Bone marrow (tissue), 2 donors: ENCODE measurements around the gene SYNGR1.

Experiments
- DNase-seq, 2 donors: peaks; one replicate each; lab custom pipeline; 2025; lab: John Stamatoyannopoulos, UW

The SYNGR1 gene

DNA sequence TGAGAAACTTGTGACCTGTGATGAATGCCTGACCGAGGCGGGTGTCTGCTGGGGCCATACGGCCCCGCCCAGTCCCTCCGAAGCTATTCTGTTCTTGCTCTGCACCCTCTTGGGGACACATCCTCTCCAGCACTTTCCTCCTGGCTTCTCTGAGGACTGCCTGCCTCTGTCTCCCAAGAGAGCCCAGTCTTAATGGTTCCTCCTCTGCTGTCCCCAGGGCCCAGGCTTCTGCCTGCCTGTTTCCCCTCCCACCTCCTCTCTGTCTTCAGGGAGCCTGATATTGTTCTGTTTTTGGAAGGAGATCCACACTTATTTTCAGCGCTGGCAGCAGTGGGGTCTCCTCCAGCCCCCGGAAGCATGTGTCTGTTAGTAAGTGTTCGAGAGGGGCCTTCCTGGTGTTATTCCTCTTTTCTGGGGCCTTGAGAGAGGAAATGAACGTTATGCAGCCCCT, 18.7 kb downstream of the SYNGR1 start:
- peak in 1 of 2 donors; percentile 51 for DNase-seq

DNA sequence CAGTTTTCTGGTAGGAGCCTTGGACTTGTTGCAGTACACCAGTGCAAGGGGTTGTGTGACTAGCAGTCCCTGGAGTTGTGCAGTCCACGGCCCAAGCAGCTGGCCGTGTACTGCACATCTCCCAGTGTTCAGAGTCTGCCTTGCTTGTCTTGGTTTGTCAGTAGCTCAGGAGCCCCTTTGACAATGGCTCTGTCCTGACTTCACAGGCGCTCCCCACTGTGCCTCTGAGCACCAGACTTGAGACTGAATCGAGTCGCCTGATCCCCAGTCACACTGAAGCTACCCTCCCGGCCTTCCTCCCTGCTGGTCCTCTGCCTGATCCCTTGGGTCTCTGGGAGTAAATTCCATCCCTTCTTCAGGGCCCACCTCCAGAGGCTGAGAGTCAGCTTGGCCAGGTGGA, 19.4 kb downstream of the SYNGR1 start:
- DNase-seq = no peak

DNA sequence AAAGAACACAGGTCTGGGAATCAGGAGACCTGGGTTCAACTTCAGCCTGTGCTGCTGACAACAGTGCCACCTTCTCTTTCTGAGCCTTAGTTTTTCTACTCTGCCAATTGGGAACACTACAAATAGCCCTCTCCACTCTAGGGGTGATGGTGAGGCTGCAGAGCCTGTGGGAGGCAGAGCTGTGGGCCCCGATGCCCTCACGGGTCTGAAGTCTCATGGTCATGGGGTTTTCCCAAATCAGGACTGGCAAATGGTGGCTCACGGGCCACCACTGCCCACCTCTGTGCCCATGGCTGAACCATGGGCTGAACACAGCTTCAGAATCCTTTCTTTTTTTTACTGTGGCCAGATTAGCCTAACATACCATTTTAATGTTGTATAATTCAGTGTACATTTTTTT, 19.8 kb downstream of the SYNGR1 start:
- no peak for DNase-seq

DNA sequence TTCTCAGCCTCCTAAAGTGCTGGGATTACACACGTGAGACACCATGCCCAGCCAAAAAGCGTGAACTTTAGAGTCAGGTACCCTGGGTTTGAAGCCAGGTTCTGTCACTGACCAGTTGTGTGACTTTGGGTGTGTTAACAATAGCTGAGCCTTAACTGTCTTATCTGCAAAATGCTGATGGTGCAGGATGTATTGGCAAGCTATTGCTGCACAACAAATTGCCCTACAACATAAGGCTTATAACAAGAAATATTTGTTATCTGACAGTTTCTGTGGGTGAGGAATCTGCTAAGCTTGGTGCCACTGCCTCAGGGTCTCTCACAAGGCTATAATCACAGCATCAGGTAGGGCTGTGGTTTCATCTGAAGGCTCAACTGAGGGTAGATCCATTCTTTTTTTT, 21.9 kb downstream of the SYNGR1 start:
- DNase-seq = no peak

DNA sequence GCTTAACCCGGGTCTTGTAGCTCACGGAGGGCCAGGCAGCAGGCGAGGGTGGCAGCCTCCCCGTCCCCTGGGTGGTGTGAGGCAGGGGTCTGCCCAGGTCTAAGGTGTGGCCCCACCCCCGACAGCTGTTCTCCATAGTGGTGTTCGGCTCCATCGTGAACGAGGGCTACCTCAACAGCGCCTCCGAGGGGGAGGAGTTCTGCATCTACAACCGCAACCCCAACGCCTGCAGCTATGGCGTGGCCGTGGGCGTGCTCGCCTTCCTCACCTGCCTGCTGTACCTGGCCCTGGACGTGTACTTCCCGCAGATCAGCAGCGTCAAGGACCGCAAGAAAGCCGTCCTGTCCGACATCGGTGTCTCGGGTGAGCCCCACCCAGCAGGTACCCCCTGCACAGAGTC, 24.4 kb downstream of the SYNGR1 start:
- no peak for DNase-seq

DNA sequence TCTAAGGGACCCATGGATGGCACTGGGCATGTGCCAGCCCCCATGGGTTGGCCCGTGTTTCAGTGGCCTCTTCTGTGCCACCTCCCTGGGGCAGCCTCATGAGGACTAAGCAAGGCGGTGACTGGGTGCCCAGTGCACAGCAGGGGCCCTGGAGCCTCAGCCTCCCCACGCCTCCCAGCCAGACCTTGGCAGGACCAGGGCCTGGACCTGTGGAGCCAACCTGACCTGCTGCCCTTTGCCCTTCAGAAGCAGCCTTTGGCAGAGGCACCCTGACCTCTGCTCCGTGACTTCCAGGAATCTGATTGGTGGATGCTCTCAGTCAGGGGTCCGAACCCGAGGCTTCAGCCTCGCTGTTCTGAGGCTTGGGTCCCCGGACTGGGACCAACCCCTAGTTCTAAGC, 25.0 kb downstream of the SYNGR1 start:
- DNase-seq = no peak

DNA sequence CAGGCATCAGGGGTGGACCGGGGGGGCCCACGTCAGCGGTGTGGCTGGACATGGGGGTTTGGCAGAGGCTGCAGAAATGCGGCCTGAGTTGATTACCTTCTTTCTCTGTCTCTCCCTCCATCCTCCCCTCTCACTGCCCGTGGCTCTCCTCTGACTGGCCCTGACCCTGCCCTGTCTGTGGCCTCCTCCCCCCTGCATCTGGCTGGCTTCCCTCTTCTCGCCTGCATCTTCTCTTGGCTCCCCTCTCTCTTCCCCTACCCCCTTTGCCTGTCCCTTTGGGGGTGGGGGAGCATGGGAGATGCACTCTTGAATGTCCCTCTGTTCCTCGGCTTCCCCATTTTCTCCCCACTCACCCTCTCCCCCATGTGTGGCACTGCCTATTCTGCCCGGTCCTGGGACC, 25.9 kb downstream of the SYNGR1 start:
- no peak for DNase-seq

DNA sequence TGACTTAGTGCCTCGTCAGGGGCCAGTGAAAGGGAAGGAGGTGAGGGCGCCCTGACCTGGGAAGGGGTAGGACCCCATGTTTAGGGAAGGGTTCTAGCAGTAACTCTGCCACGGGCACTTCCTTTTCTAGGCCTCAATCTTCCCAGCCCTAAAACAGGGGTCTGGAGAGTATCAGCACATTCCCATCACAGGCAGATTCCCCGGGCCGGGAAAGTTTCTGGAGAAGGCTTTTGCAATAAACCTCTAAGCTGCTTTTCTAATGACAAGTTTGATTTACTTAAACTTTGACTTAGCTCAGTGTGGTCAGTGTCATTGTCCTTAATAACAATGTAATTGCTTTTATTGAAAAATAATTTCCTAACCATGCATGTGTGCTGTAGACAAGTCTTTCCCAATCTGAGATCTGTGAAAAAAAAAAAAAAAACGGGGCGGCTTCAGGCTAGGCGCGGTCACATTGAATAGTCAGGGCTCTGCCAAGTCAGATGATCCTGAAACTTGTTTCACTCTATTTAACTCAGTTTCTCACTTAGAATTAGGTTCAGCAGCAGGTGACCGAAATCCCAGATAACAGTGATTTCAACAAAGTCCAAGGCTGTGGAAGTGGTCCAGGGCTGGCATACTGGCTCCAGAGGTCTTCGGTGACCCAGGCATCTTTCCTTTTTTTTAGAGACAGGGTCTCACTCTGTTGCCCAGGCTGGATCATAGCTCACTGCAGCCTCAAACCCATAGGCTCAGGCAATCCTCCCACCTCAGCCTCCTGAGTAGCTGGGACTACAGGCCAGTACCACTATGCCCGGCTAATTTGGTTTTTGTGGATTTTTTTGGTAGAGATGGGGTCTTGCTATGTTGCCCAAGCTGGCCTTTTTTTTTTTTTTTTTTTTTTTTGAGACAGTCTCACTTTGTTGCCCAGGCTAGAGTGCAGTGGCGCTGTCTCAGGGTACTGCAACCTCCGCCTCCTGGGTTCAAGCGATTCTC, 30.3 kb downstream of the SYNGR1 start:
- DNase-seq = no peak

DNA sequence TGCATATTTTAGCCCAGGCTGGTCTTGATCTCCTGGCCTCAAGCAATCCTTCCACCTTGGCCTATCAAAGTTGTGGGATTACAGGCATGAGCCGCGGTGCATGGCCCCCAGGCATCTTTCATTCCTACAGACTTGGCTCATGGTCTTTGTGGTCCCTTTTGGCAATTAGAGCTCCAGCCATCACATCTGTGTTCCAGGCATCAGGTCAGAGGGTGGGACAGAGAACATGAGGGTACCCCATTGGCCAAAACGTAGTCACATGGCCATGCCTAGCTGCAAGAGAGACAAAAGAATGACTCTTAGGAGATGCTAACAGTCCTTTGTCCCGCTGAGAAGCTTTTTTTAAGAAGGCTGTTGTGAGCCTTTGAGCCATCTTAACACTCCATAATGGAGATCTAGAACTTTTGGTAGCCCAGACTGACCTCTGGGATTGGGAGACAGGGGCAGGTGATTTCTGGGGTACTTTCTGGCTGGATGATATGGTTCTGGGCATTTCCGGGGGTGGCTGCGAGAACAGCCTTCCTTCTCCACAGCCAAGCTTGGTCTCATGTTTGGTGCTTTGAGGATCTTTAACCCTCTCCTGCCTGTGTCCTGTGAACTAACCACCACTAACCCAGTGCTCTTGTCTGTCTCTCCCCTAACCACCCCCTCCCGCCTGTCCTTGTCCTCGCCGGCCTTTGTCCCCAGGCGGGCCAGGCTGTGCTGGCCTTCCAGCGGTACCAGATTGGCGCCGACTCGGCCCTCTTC, 31.4 kb downstream of the SYNGR1 start:
- DNase-seq = no peak

DNA sequence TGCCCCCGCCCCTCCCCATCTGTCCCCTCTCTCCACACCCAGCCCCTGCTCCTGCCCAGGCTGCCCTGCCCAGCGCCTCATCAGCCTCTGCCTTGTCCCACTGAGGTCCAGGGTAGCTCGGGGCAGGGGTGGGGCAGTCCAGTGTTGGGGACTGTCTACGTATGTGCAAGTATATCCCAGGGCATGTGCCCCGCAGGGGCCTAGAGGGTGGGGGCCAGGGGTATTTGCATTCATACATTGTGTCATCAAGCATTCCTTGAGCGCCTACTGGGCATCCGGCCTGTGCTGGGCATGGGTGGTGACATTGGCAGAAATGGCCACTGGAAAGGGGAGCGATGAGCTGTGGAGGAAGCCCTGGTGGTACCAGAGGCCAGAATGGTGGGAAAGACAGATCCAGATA, 32.1 kb downstream of the SYNGR1 start:
- no peak for DNase-seq

DNA sequence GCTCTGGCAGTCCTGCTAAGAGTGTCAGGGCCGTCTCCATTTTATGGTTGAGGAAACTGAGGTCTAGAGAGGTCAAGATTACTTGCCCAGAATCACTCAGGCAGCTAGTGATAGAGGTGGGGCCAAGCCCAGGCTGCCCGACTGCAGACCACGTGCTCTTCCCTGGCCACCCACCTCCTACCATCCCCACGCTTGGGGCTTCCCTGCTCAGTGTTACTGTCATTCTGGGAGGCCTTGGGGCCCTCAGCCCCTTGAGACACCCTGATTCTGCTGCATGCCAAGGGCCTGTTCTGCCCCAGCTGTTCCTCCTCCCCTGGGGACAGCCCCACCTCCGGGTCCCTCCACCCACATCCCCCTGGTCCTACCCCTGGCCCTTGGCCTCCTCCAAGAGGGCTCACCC, 32.6 kb downstream of the SYNGR1 start:
- no peak for DNase-seq

DNA sequence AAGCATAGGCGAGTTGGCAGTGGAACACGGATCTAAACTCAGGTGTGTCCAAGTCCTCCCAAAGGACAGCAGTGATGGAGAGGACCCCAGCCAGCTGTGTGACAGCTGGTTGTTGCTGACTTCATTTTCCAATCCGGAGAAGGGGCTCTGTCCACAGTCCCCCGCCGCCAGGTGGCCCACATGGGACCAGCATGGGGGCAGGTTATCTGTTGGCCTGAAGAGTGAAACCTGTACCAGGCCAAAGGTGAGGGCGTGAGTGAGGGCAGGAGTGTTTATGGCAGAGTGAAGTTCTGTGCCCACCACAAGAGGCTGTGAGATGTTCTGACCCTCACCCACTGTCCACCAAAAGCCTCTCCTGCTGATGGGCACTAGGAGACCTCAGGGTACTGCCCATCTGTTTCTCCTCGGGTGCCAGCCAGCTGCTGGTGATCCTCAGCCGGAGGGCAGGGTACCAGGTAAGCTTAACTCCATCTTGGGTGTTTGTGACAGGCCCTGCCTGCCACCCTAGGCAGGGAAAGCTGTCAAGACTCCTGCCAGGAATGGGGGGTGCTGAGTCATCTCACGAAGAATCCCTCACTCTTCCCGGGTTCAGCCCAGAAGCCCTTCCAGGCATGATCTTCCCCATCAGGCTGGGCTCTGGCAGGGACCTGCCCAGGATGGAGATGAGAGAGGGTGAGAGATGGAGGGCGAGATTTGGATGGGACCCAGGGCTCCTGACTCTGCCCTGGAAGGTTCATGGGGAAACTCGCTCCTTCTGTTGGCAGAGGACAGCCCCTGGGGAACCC, 34.2 kb downstream of the SYNGR1 start:
- no peak for DNase-seq

DNA sequence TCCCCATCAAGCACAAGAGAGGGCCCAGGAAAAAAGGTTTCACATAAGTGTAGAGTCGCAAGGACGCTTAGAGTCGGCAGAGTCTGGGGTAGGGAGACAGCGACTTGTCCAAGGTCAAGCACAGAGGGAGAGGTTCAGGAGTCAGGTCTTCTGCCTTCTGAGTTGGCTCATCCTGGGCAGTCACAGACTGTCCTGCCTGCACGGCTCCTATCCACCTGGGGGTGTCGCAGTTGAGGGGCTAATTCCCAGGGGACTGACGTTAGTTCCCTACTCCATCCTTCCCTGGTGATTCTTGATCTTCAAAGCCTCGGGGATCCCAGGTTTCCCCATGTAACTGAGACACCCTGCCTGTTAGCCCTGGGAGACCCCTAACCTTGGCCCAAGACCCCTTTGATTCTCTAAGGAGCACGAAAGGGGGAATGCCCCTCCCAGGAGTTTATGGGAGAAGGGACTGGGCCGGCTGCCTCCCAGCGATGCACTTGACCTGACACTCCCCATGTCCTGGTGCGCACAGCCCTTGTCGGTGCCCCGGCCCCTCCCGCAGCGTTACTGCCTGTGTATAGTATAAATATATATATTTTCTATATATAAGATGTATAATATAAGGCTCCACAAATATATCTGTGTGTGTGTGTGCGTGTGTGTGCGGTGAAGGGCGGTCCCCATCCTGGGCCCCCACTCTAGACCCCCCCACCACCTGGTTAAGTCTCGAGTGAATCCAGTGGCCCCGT, 35.1 kb downstream of the SYNGR1 start:
- DNase-seq = no peak

DNA sequence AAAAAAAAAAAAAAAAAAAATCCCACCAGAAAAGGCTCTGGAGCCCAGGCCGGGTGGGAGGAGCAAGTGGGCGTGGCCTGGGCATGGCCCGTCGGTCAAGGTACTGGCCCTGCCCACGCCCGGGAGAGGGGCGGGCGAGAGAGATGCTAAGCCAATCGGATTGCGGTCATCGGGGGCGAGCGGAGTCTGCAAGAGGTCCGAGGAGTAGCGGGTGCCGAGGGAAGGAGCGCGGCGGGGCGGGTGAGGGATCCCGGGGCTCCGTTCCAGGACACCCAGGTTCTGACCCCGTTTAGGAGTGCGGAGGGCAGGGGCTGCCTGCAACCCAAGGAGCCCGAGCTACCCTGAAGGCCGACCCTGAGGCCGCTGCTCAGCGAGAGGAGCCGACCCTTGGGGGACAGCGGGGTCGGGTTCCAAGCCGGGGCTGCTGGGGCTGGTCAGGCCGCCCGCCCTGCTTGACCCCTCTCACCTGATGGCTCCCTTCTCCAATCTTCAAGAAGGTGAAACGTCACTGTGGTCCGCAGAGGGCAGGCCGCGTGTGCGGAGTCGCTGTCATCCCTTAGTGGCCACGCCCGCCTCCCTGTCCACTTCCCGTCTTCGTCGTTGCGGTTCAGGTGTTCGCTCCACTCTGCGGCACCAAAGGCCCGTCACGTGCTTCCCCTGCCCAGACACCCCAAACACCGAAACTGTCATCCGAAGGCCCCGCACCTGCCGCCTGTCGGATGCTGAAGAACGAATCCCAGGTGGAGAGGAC, 38.6 kb downstream of the SYNGR1 start:
- DNase-seq = no peak

DNA sequence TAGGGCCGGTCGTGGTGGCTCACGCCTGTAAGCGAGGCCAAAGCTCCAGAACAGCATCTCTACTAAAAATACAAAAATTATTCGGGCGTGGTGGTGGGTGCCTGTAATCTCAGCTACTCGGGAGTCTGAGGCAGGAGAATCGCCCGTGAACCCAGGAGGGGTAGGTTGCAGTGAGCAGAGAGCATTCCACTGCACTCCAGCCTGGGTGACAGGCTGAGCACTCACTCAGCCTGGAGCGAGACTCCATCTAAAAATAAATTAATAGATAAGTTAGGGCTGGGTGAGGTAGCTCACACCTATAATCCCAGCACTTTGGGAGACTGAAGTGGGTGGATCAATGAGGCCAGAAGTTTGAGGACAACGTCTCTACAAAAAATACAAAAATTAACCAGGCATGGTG, 39.6 kb downstream of the SYNGR1 start:
- DNase-seq = no peak

DNA sequence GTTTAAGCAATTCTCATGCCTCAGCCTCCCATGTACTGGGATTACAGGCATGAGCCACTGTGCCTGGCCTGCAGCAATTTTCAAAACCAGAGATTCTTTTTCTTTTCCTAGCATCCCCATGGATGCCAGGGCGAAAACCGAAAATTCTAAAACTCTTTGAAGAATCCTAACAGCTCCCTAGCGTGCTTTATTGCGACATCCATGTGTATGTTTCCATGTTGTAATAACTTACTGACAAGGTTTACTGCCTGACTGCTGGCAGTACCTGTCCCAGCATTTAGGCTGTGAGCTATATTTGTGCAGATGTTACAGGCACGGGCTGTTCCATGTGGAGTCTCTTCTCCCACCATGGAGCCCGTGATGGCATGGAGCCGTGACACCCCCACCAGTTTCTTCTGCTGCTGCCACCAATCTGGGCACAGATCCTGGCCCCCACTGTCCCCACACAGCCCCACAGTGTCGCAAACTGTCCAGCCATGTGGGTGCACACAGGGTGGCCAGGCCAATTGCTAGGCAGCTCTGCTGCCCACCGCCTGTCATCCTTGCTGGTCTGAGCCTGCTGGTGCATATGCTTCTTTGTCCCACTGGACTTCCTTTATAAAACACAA, 42.7 kb downstream of the SYNGR1 start:
- no peak for DNase-seq

DNA sequence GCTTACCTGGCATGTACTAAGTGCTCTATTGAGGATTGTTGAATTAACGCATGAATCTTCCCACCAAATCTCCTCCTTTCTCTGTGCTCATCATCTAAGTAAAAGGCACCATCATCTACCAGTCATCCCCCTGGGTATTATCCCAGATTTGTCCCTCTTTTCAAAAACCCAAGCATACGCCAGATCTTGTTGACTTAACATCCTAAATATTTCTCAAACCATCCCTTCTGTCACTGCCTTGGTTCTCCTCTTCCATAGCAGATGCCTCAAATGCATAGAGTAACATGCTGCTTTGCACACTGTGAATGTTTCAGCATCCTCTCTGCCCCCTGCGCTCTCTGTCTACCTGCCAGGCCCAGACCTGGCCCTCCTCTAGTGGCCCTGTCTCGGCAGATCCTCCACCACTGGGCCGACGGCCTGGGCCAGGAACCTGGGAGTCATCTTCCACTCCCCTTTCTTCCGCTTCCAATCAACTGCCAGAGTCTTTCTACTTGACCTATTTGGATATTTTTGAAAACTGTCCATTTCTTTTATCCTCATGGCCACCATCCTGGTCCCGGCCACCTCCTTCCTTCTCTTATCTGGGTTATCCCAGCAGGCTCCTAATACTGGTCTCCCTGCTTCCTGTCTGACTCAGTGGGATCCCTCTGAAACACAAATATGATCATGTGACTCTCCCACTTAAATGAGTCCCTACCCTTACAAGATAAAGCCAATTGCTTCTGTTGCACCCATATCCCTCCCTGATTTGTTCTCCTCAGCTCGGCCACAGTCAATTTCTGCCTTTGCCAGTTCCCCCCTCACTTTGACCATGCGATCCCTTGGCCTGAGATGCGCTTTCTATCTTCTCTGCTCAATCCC, 46.4 kb downstream of the SYNGR1 start:
- no peak for DNase-seq

DNA sequence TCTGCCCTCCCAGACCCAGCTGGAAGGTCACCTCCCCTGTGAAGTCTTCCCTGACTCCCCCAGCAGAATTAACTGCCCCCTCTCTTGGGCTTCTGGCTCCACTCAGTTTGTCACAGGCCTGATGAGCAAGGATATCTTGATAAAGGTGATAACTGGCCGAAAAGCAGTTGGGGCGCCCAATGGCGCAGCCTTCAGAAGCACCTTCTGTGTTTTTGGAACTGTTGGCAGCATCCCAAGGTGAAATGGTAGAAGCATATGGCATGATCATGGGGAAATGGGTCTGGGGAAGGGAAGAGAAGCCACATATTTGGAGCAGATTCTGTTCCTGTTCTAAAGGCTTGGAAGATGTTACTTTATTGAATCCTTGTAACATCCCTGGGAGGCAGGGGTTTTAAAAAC, 47.0 kb downstream of the SYNGR1 start:
- DNase-seq = no peak

DNA sequence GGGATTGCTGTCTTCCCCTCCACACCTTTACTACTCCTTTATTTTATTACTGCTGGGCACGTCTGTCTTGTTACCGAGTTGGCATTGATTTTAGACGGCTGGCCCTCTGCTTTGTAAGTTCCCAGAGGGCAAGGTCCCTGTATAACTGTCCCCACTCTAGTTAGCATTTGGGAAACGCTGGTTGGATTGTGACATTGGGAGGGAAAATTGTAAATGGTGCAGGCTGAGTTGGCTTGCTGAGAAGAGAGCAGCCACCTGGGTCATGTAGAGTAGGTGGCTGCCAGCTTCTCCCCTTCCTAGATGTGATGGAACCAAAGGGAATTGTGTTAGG, 51.5 kb downstream of the SYNGR1 start:
- DNase-seq = no peak
